Transverse colon (tissue), 3 donors: ENCODE results near the gene ZNF789.

Experiments used
- POLR2A ChIP-seq: fragments of 450-650 bp; IDR thresholded peaks from one replicate; pipeline ENCODE4 v1.6.1; 2016; ENCODE audit warnings: antibody characterized with exemption, mild to moderate bottlenecking, moderate library complexity
- TF ChIP-seq, protein P1 (sequence below), 5 experiments: fragments of 200-600 bp in 3 of 5; fragments of 450-650 bp in 2 of 5; sonication (generic) in 3 of 5; IDR thresholded peaks; 1 replicate in 2 of 5; 2 replicates in 3 of 5; pipeline ENCODE4 v1.5.1; 2016 to 2017; ENCODE audit warnings: antibody characterized with exemption in 5 of 5, inconsistent platforms in 3 of 5, mild to moderate bottlenecking in 2 of 5, moderate library complexity in 1 of 5

DNA sequence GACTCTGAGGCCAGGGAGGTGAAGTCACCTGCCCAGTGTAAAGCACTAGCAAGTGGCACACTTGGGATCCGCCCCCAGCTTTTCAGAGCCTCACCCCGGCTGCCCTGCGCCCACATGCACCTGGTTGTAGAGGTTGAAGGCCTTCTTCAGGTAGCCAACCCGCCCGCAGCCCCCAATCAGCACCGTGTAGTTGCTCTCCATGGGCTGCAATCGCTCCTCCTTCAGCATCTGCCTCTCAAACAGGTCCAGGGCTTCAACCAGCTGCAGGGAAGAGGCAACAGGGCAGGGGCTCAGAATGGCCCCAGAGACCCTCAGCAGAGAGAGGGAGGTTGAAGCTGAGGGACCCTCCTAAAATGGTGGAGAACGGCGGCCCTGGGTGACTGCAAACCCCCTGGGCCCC, 39.5 kb upstream of the ZNF789 start:
- no peak for TF ChIP-seq POLR2A
- TF ChIP-seq, protein P1, sequence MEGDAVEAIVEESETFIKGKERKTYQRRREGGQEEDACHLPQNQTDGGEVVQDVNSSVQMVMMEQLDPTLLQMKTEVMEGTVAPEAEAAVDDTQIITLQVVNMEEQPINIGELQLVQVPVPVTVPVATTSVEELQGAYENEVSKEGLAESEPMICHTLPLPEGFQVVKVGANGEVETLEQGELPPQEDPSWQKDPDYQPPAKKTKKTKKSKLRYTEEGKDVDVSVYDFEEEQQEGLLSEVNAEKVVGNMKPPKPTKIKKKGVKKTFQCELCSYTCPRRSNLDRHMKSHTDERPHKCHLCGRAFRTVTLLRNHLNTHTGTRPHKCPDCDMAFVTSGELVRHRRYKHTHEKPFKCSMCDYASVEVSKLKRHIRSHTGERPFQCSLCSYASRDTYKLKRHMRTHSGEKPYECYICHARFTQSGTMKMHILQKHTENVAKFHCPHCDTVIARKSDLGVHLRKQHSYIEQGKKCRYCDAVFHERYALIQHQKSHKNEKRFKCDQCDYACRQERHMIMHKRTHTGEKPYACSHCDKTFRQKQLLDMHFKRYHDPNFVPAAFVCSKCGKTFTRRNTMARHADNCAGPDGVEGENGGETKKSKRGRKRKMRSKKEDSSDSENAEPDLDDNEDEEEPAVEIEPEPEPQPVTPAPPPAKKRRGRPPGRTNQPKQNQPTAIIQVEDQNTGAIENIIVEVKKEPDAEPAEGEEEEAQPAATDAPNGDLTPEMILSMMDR (IDR thresholded peaks at IDR 0.05) = no peak
